Measurements from ENCODE around the gene RFESD. TPM values are rescaled to one million over a fixed set of nuclear protein-coding genes. Genes with fewer than 3 reads are reported as not detected.

The RFESD gene
- 1 to 10 TPM; 2.4 to 5.3 (median 3.8) TPM for total RNA-seq
- 1 to 10 TPM; 4.0 to 4.6 TPM for polyA plus RNA-seq
- long read RNA-seq, donor 1, partial matches to known transcripts = 0 of 1 reads
- long read RNA-seq, donor 1, other reads (novel, unspliced or antisense) = 0 of 1 reads
- long read RNA-seq, donor 2, partial matches to known transcripts = 0 of 4 reads
- long read RNA-seq, donor 2, other reads (novel, unspliced or antisense) = 0 of 4 reads
- long read RNA-seq, donor 3, partial matches to known transcripts = 0 of 3 reads
- long read RNA-seq, donor 3, other reads (novel, unspliced or antisense) = 0 of 3 reads

DNA sequence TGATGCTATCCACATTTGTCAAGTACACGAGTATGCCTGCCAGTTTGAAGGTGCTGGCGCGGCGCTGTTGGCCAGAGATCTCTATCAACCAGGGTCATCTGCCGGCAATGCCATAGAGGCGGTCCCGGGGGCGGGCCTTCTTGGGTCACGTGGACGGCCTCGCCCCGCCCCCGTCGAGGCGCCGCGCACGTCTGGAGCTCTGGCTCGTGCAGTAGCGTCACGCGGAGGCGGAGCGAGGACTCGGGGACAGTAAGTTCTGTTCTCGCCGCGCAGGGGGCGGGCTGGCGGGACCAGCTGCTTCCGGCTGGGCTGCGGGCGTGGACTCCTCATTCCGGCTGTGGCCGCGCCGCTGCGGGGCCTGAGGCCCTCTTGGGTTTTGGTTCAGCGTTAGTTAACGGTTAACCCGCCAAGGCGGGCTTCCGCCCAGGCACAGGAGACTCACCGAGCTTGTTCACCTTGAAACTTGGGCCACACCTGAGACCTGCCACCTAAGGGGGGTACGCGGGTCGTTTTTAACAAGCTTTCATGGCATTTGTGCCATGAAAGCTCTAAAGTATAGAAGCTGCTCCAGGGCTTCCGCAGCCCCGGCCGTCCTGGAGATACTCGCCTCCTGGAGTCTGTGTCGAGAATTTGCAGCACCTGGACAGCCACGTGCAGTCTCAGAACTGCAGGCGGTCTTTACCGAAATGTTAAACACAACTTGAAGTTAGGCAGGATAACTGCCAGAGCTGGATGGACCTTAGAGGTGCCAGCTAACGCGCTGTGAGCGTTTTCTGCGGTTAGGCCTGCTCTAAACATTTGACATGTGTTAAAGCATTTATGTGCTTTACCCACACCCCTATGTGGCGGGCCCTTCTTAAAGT, at the start of gene RFESD:
Gene RFESD, plus strand, starts transcription at position 209 of the 863 bp plus-strand sequence. CDS start 5,495 bp downstream, outside the sequence.
- Histone ChIP-seq H3K4me3 (peak within 1 kb of the TSS; percentile 37 to 83 (median 60)), H3K27me3 (no peaks in the 10 kb centered on the region), H3K4me1 (peaks cover 0 to 17% (median 9%) of the 10 kb centered on the region in 9 donors), H3K36me3 (no peaks in the 10 kb centered on the region), H3K9me3 (no peaks in the 10 kb centered on the region), H3K27ac (peak within 1 kb of the TSS; percentile 88 to 94 (median 91))
- TF ChIP-seq, protein P1, sequence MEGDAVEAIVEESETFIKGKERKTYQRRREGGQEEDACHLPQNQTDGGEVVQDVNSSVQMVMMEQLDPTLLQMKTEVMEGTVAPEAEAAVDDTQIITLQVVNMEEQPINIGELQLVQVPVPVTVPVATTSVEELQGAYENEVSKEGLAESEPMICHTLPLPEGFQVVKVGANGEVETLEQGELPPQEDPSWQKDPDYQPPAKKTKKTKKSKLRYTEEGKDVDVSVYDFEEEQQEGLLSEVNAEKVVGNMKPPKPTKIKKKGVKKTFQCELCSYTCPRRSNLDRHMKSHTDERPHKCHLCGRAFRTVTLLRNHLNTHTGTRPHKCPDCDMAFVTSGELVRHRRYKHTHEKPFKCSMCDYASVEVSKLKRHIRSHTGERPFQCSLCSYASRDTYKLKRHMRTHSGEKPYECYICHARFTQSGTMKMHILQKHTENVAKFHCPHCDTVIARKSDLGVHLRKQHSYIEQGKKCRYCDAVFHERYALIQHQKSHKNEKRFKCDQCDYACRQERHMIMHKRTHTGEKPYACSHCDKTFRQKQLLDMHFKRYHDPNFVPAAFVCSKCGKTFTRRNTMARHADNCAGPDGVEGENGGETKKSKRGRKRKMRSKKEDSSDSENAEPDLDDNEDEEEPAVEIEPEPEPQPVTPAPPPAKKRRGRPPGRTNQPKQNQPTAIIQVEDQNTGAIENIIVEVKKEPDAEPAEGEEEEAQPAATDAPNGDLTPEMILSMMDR (IDR thresholded peaks at IDR 0.05) = peak in 5 of 9 donors; percentile 10 to 32 (median 16)
- intact Hi-C loops (cut with DNase I) = loop anchor here in 8 of 10 donors (5.0 to 10.0 kb wide), 6 partner anchors 86 to 688 kb away; partner anchors contain the start of genes RHOBTB3 (in 3 of the 8) and ELL2 (in 1 of the 8)
- DNase-seq (peak; percentile 97 to 99), ATAC-seq (peak; percentile 98 to 100 (median 99))
- whole genome bisulfite sequencing, 2 donors = 1% methylated on average over 60 of the region's 60 CpGs

DNA sequence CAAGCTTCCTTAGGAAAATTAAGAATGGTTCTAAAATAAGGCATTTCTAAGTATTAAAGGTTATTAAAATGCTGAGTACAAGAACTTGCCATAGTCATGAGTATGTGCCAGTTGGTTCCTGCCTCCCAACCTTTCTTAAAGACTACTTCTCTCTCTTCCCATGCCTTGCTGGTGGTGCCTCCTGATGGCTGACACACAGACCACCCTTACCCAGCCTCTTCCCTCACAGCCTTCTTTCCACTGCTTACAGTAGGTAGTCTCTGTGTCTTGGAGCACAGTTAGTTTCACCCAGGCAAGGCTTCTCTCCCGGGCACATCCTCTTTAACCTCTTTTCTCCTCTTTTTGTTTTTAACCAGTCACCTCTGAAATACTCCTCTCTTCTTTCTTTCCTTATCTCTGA, 47.3 kb upstream of the RFESD start:
- no peaks in the 10 kb centered on the region for H3K27me3 ChIP-seq
- ATAC-seq (no peak), DNase-seq (no peak)
- no peaks in the 10 kb centered on the region for H3K9me3 ChIP-seq
- no peak overlapping the region for H3K27ac ChIP-seq
- 87 to 94% methylated on average over 1 of the region's 1 CpG for WGBS, 2 donors
- H3K4me1 ChIP-seq = peaks cover 0 to 12% (median 0%) of the 10 kb centered on the region in 9 donors
- H3K36me3 ChIP-seq = peaks cover 0 to 21% (median 0%) of the 10 kb centered on the region in 9 donors
- H3K4me3 ChIP-seq = no peak overlapping the region
- TF ChIP-seq, protein P1 (IDR thresholded peaks at IDR 0.05) = no peak
- intact Hi-C loops (cut with DNase I) = no loop called here

DNA sequence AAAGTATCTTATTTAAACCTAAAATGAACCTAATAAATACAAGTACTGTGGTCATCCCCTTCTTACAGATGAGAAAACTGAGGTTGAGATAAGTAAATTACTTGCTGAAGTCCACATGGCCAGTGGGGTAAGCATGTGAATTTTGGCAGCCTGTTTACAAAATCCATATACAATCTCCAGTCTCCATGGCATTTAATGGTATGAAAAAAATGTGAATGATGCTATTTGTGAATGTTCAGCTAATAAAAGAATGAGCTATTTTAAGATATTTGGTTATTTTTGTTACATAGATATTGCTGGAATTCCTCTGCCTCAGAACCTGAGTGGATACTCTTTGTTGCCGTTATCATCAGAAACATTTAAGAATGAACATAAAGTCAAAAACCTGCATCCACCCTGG, 46.0 kb upstream of the RFESD start:
- intact Hi-C loops (cut with DNase I) = no loop called here
- TF ChIP-seq, protein P1 (IDR thresholded peaks at IDR 0.05) = no peak
- H3K27ac ChIP-seq = no peak overlapping the region
- H3K4me3 ChIP-seq = no peak overlapping the region
- no peak for ATAC-seq
- H3K27me3 ChIP-seq = no peaks in the 10 kb centered on the region
- H3K4me1 ChIP-seq = peaks cover 0 to 12% (median 0%) of the 10 kb centered on the region in 9 donors
- 30 to 62% methylated on average over 1 of the region's 1 CpG for WGBS, 2 donors
- peaks cover 0 to 21% (median 0%) of the 10 kb centered on the region in 9 donors for H3K36me3 ChIP-seq
- no peaks in the 10 kb centered on the region for H3K9me3 ChIP-seq
- DNase-seq = no peak

DNA sequence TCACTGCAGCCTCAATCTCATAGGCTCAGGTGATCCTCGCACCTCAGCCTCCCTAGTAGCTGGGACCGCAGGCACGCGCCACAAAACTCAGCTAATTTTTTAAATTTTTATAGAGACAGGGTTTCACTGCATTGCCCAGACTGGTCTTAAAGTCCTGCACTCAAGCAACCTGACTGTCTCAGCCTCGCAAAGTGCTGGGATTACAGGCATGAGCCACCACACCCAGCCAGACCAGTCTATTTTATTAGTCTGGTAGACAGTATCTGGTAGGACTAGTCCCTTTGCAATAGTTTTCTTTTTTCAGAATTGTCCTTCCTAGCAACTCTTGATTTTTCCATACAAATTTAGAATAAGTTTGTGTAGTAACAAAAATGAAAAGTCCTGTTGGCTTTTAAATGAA, 40.8 kb upstream of the RFESD start:
- intact Hi-C loops (cut with DNase I) = no loop called here
- peaks cover 0 to 3% (median 0%) of the 10 kb centered on the region in 9 donors for H3K4me1 ChIP-seq
- ATAC-seq (no peak), DNase-seq (no peak)
- no peaks in the 10 kb centered on the region for H3K27me3 ChIP-seq
- H3K36me3 ChIP-seq = peaks cover 0 to 21% (median 0%) of the 10 kb centered on the region in 9 donors
- TF ChIP-seq, protein P1 (IDR thresholded peaks at IDR 0.05) = no peak
- no peak overlapping the region for H3K4me3 ChIP-seq
- no peaks in the 10 kb centered on the region for H3K9me3 ChIP-seq
- 97 to 99% methylated on average over 5 of the region's 5 CpGs for WGBS, 2 donors
- H3K27ac ChIP-seq = no peak overlapping the region
